ENCODE measurements around the gene FITM2. TPM values are rescaled to one million over a fixed set of nuclear protein-coding genes. Genes with fewer than 3 reads are reported as not detected.

FITM2 gene
- polyA plus RNA-seq, 1 of the 3 experiments (the other 2 are of a cell fraction) = 3.6 TPM

- Histone ChIP-seq H3K4me1 (ENCODE audit: control insufficient read depth in 1 of 2, insufficient read depth in 2 of 2, low read depth in 1 of 2, low read length in 1 of 2) (no peaks in the 10 kb centered on the region), H3K27ac (ENCODE audit: low read depth in 2 of 2, low read length in 1 of 2) (no peak overlapping the region), H3K27me3 (ENCODE audit: insufficient read depth) (peaks cover 5% of the 10 kb centered on the region; the same call in 1 of the 2 replicates), H3K36me3 (replicated peaks in 1 of 2; ENCODE audit: control insufficient read depth in 1 of 2, insufficient read depth in 2 of 2, low read length in 1 of 2) (no peaks in the 10 kb centered on the region), H4K20me1 (ENCODE audit: insufficient read depth) (no peaks in the 10 kb centered on the region), H3F3A (replicated peaks; ENCODE audit: insufficient read depth) (no peaks in the 10 kb centered on the region), H3K9me2 (no peaks in the 10 kb centered on the region), H3K9me3 (no peaks in the 10 kb centered on the region), H3K79me2 (ENCODE audit: insufficient read depth) (no peaks in the 10 kb centered on the region), H3K9ac (no peak overlapping the region), H2AFZ (ENCODE audit: low read depth) (no peak overlapping the region), H3K4me3 (ENCODE audit: low read depth in 2 of 2, low read length in 1 of 2) (no peak overlapping the region), H3K4me2 (no peak overlapping the region)
- POLR2A ChIA-PET = no interaction called here
- WGBS (ENCODE audit: low lambda C conversion rate) = 34% methylated on average over 2 of the region's 2 CpGs
- CTCF ChIA-PET = interaction anchor here (0.9 kb wide), 1 partner anchor 27 kb away, joined by 4 read pairs; no protein-coding TSS in a partner anchor
- DNase-seq = no peak
- TF ChIP-seq, protein P1, sequence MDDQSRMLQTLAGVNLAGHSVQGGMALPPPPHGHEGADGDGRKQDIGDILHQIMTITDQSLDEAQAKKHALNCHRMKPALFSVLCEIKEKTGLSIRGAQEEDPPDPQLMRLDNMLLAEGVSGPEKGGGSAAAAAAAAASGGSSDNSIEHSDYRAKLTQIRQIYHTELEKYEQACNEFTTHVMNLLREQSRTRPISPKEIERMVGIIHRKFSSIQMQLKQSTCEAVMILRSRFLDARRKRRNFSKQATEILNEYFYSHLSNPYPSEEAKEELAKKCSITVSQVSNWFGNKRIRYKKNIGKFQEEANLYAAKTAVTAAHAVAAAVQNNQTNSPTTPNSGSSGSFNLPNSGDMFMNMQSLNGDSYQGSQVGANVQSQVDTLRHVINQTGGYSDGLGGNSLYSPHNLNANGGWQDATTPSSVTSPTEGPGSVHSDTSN (IDR thresholded peaks at IDR 0.05) = no peak
- TF ChIP-seq NRF1 (IDR thresholded peaks at IDR 0.05; ENCODE audit: low read depth, low read length) (no peak), RXRA (IDR thresholded peaks at IDR 0.05; ENCODE audit: borderline replicate concordance, low read depth) (no peak), RFX5 (IDR thresholded peaks at IDR 0.05; ENCODE audit: low read length) (no peak), EP300 (IDR thresholded peaks at IDR 0.05; ENCODE audit: borderline replicate concordance in 1 of 2, low read depth in 1 of 2, low read length in 1 of 2) (no peak), TEAD4 (IDR thresholded peaks at IDR 0.05; ENCODE audit: borderline replicate concordance, insufficient read depth) (no peak), NFIC (IDR thresholded peaks at IDR 0.05; ENCODE audit: borderline replicate concordance) (no peak), YY1 (IDR thresholded peaks at IDR 0.05; ENCODE audit: low read depth) (no peak), RCOR1 (IDR thresholded peaks at IDR 0.05; ENCODE audit: low read length) (no peak), POLR2AphosphoS5 (IDR thresholded peaks at IDR 0.05; ENCODE audit: low read depth, low read length) (no peak), GATA2 (CRISPR knock-in tag; IDR thresholded peaks at IDR 0.05) (no peak), TAF1 (IDR thresholded peaks at IDR 0.05; ENCODE audit: borderline replicate concordance, low read depth, low read length) (no peak)
- TF ChIP-seq, protein P2, sequence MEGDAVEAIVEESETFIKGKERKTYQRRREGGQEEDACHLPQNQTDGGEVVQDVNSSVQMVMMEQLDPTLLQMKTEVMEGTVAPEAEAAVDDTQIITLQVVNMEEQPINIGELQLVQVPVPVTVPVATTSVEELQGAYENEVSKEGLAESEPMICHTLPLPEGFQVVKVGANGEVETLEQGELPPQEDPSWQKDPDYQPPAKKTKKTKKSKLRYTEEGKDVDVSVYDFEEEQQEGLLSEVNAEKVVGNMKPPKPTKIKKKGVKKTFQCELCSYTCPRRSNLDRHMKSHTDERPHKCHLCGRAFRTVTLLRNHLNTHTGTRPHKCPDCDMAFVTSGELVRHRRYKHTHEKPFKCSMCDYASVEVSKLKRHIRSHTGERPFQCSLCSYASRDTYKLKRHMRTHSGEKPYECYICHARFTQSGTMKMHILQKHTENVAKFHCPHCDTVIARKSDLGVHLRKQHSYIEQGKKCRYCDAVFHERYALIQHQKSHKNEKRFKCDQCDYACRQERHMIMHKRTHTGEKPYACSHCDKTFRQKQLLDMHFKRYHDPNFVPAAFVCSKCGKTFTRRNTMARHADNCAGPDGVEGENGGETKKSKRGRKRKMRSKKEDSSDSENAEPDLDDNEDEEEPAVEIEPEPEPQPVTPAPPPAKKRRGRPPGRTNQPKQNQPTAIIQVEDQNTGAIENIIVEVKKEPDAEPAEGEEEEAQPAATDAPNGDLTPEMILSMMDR (IDR thresholded peaks at IDR 0.05) = no peak
- TF ChIP-seq, protein P3, sequence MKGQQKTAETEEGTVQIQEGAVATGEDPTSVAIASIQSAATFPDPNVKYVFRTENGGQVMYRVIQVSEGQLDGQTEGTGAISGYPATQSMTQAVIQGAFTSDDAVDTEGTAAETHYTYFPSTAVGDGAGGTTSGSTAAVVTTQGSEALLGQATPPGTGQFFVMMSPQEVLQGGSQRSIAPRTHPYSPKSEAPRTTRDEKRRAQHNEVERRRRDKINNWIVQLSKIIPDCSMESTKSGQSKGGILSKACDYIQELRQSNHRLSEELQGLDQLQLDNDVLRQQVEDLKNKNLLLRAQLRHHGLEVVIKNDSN (IDR thresholded peaks at IDR 0.05; ENCODE audit: borderline replicate concordance, low read depth) = no peak
These were observed 46.0 kb upstream of the FITM2 start for GRCh38 chr20:44357020-44357419.

DNA sequence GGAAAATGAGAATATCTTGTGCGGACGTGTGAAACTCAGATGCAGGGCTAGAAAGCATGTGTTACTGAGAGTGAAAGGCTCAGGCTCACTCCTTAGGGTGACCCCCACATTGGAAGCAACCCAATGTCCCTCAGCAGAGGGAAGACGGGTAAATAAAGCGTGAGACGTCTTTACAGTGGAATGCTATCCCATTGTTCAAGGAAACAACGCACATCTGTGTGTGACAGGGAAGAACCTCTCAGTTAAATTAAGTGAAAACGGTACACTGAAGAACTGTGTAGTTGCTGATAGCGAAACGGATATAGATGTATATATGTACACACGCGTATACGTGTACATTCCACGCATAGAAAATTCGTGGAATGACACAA, 45.3 kb upstream of the FITM2 start:
- Histone ChIP-seq H3K4me2 (no peak overlapping the region), H3K36me3 (replicated peaks in 1 of 2; ENCODE audit: control insufficient read depth in 1 of 2, insufficient read depth in 2 of 2, low read length in 1 of 2) (no peaks in the 10 kb centered on the region), H3K4me3 (ENCODE audit: low read depth in 2 of 2, low read length in 1 of 2) (no peak overlapping the region), H3K9me3 (no peaks in the 10 kb centered on the region), H3F3A (replicated peaks; ENCODE audit: insufficient read depth) (no peaks in the 10 kb centered on the region), H3K4me1 (ENCODE audit: control insufficient read depth in 1 of 2, insufficient read depth in 2 of 2, low read depth in 1 of 2, low read length in 1 of 2) (no peaks in the 10 kb centered on the region), H3K79me2 (ENCODE audit: insufficient read depth) (no peaks in the 10 kb centered on the region), H3K9ac (no peak overlapping the region), H4K20me1 (ENCODE audit: insufficient read depth) (no peaks in the 10 kb centered on the region), H2AFZ (ENCODE audit: low read depth) (no peak overlapping the region), H3K9me2 (no peaks in the 10 kb centered on the region), H3K27me3 (ENCODE audit: insufficient read depth) (peaks cover under 1% of the 10 kb centered on the region; the same call in 1 of the 2 replicates), H3K27ac (ENCODE audit: low read depth in 2 of 2, low read length in 1 of 2) (no peak overlapping the region)
- no peak for DNase-seq
- 71% methylated on average over 14 of the region's 14 CpGs for WGBS (ENCODE audit: low lambda C conversion rate)
- ChIA-PET CTCF (no interaction called here), POLR2A (no interaction called here)
- TF ChIP-seq YY1 (IDR thresholded peaks at IDR 0.05; ENCODE audit: low read depth) (no peak), GATA2 (CRISPR knock-in tag; IDR thresholded peaks at IDR 0.05) (no peak), ZBTB33 (IDR thresholded peaks at IDR 0.05; ENCODE audit: borderline replicate concordance, low read depth) (no peak), EP300 (IDR thresholded peaks at IDR 0.05; ENCODE audit: borderline replicate concordance in 1 of 2, low read depth in 1 of 2, low read length in 1 of 2) (no peak), TCF12 (IDR thresholded peaks at IDR 0.05) (no peak), SIN3A (IDR thresholded peaks at IDR 0.05; ENCODE audit: borderline replicate concordance, low read depth, low read length) (no peak), FOSL2 (IDR thresholded peaks at IDR 0.05; ENCODE audit: borderline replicate concordance, low read depth) (no peak), TAF1 (IDR thresholded peaks at IDR 0.05; ENCODE audit: borderline replicate concordance, low read depth, low read length) (no peak), SMC3 (IDR thresholded peaks at IDR 0.05; ENCODE audit: low read depth, low read length) (no peak), RCOR1 (IDR thresholded peaks at IDR 0.05; ENCODE audit: low read length) (no peak)
- TF ChIP-seq, protein P4, sequence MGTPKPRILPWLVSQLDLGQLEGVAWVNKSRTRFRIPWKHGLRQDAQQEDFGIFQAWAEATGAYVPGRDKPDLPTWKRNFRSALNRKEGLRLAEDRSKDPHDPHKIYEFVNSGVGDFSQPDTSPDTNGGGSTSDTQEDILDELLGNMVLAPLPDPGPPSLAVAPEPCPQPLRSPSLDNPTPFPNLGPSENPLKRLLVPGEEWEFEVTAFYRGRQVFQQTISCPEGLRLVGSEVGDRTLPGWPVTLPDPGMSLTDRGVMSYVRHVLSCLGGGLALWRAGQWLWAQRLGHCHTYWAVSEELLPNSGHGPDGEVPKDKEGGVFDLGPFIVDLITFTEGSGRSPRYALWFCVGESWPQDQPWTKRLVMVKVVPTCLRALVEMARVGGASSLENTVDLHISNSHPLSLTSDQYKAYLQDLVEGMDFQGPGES (IDR thresholded peaks at IDR 0.05; ENCODE audit: low read depth, low read length) = no peak
- TF ChIP-seq, protein P1 (IDR thresholded peaks at IDR 0.05) = no peak
